Fibroblast of the conjunctiva (primary cell): Measurements from ENCODE around the gene GOLGA8T.
"Not testable (repeated sequence)": the region's sequence is repeated elsewhere in the genome, so short reads cannot be mapped to it uniquely, and the experiment has no call there.

Experiments
- DNase-seq: peaks from one replicate; pipeline ENCODE4 v3.0.0-alpha.2; 2010; ENCODE audit warnings: low read depth

Gene GOLGA8T

GRCh38 chr15:30134751-30135150, at the start of gene GOLGA8T:
GOLGA8T (plus strand) TSS chr15:30135051; CDS start chr15:30135149, 98 bp downstream.
- DNase-seq: not testable (repeated sequence)

GRCh38 chr15:30097827-30098226, 37.0 kb upstream of the GOLGA8T start:
- not testable (repeated sequence) for DNase-seq

- not testable (repeated sequence) for DNase-seq
These were observed 32.0 kb upstream of the GOLGA8T start for GRCh38 chr15:30102890-30103289.

- not testable (repeated sequence) for DNase-seq
These were observed 30.8 kb upstream of the GOLGA8T start for GRCh38 chr15:30103941-30104507.

- DNase-seq: not testable (repeated sequence)
These were observed 24.3 kb upstream of the GOLGA8T start for GRCh38 chr15:30110591-30110990.

- DNase-seq: not testable (repeated sequence)
These were observed 4.8 kb upstream of the GOLGA8T start for GRCh38 chr15:30130066-30130465.

- not testable (repeated sequence) for DNase-seq
These were observed 8.4 kb downstream of the GOLGA8T start for GRCh38 chr15:30143246-30143645.

GRCh38 chr15:30149891-30150290, 15.0 kb downstream of the GOLGA8T start:
- DNase-seq: not testable (repeated sequence)

GRCh38 chr15:30162479-30163357, 27.9 kb downstream of the GOLGA8T start:
- not testable (repeated sequence) for DNase-seq

GRCh38 chr15:30163759-30164158, 28.9 kb downstream of the GOLGA8T start:
- DNase-seq: not testable (repeated sequence)

GRCh38 chr15:30164257-30164656, 29.4 kb downstream of the GOLGA8T start:
- DNase-seq: not testable (repeated sequence)

- DNase-seq: not testable (repeated sequence)
These were observed 32.6 kb downstream of the GOLGA8T start for GRCh38 chr15:30167403-30167802.

GRCh38 chr15:30167886-30168285, 33.0 kb downstream of the GOLGA8T start:
- not testable (repeated sequence) for DNase-seq

GRCh38 chr15:30171452-30171851, 36.6 kb downstream of the GOLGA8T start:
- not testable (repeated sequence) for DNase-seq

- not testable (repeated sequence) for DNase-seq
These were observed 38.3 kb downstream of the GOLGA8T start for GRCh38 chr15:30173041-30173608.

GRCh38 chr15:30175291-30175690, 40.4 kb downstream of the GOLGA8T start:
- not testable (repeated sequence) for DNase-seq

- not testable (repeated sequence) for DNase-seq
These were observed 41.8 kb downstream of the GOLGA8T start for GRCh38 chr15:30176613-30177012.

GRCh38 chr15:30179814-30180213, 45.0 kb downstream of the GOLGA8T start:
- not testable (repeated sequence) for DNase-seq

- not testable (repeated sequence) for DNase-seq
These were observed 50.6 kb downstream of the GOLGA8T start for GRCh38 chr15:30185495-30185894.

- not testable (repeated sequence) for DNase-seq
These were observed 52.6 kb downstream of the GOLGA8T start for GRCh38 chr15:30187429-30187828.

- DNase-seq: not testable (repeated sequence)
These were observed 54.9 kb downstream of the GOLGA8T start for GRCh38 chr15:30189754-30190153.

- DNase-seq: not testable (repeated sequence)
These were observed 56.3 kb downstream of the GOLGA8T start for GRCh38 chr15:30191143-30191542.

GRCh38 chr15:30191639-30192038, 56.8 kb downstream of the GOLGA8T start:
- not testable (repeated sequence) for DNase-seq
